ENCODE data around the gene SLC44A3.

GRCh38 chr1:94773296-94773809, 46.8 kb upstream of the SLC44A3 start:
- TF ChIP-seq, protein P1, sequence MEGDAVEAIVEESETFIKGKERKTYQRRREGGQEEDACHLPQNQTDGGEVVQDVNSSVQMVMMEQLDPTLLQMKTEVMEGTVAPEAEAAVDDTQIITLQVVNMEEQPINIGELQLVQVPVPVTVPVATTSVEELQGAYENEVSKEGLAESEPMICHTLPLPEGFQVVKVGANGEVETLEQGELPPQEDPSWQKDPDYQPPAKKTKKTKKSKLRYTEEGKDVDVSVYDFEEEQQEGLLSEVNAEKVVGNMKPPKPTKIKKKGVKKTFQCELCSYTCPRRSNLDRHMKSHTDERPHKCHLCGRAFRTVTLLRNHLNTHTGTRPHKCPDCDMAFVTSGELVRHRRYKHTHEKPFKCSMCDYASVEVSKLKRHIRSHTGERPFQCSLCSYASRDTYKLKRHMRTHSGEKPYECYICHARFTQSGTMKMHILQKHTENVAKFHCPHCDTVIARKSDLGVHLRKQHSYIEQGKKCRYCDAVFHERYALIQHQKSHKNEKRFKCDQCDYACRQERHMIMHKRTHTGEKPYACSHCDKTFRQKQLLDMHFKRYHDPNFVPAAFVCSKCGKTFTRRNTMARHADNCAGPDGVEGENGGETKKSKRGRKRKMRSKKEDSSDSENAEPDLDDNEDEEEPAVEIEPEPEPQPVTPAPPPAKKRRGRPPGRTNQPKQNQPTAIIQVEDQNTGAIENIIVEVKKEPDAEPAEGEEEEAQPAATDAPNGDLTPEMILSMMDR (conservative IDR thresholded peaks at IDR 0.05 in 1 of 2, IDR thresholded peaks at IDR 0.05 in 1 of 2; ENCODE audit: low read depth in 1 of 2, low read length in 2 of 2): no peak
- TF ChIP-seq EZH2 (IDR thresholded peaks at IDR 0.05; ENCODE audit: low read length, missing control alignments): no peak
